HCT116 (cell line): ENCODE results near the gene ARL2BP. TPM values are rescaled to one million over a fixed set of nuclear protein-coding genes. Genes with fewer than 3 reads are reported as not detected.
"Not testable (repeated sequence)": the region's sequence is repeated elsewhere in the genome, so short reads cannot be mapped to it uniquely, and the experiment has no call there.

ENCODE experiments used
- ATAC-seq: fragments of 200-7000 bp; cut with Tn5 transposase; 2 replicates; pipeline ENCODE4 v1.9.1; 2020; ENCODE audit warnings: mild to moderate bottlenecking, moderate library complexity
- BruUV-seq: library from RNA; stranded (reverse); fragments of 400-500 nt; replicated peaks from 2 replicates; lab custom pipeline; 2021; lab: Mats Ljungman, UMichigan
- CTCF ChIA-PET: fragments of 300-600 bp; sonication (Branson Sonifier 250); formaldehyde crosslinking; loops from one replicate; lab custom pipeline; 2021; ENCODE audit warnings: antibody characterized with exemption; lab: Charles Lee
- POLR2A ChIA-PET: fragments of 300-600, 350-600 bp; sonication (Branson Sonifier 250); formaldehyde crosslinking; loops from one replicate; lab custom pipeline; 2021; ENCODE audit warnings: antibody characterized with exemption; lab: Charles Lee
- RAD21 ChIA-PET, 2 experiments: fragments of 300-600 bp; sonication (Branson Sonifier 250); formaldehyde crosslinking; loops; one replicate each; lab custom pipeline; 2023; ENCODE audit warnings: low total read pairs in 2 of 2; ENCODE audit not compliant: uncharacterized antibody in 2 of 2, unreplicated experiment in 2 of 2, low non-redundant PET in 1 of 2; lab: Charles Lee
- DNase-seq: peaks from one replicate; pipeline ENCODE4 v3.0.0-alpha.2; 2010; ENCODE audit warnings: low read depth, low spot score
- H2AFZ ChIP-seq: fragments of 200-600 bp; shearing (Covaris generic), sonication (generic); 2 replicates; pipeline ENCODE4 v1.6.1; 2017; ENCODE audit warnings: low read depth, mixed run types, mixed read lengths, antibody characterized with exemption, low read length; ENCODE audit not compliant: poor library complexity, severe bottlenecking
- H3K27ac ChIP-seq: 2 replicates; pipeline ENCODE4 v1.5.1; 2012; ENCODE audit warnings: low read depth, low read length
- H3K27me3 ChIP-seq: fragments of 200-600 bp; sonication (generic); 2 replicates; pipeline ENCODE4 v1.6.1; 2016; ENCODE audit warnings: mixed run types, low read length, mixed read lengths; ENCODE audit not compliant: insufficient read depth
- H3K36me3 ChIP-seq, 2 experiments: fragments of 200-500 bp in 1 of 2; fragments of 200-600 bp in 1 of 2; sonication (Bioruptor generic) in 1 of 2; sonication (generic) in 1 of 2; 2 replicates each; pipeline versions ENCODE4 v1.5.1 to v1.6.1; 2014 to 2016; ENCODE audit warnings: low read length in 2 of 2, inconsistent platforms in 1 of 2, mixed read lengths in 1 of 2, mixed run types in 1 of 2; ENCODE audit not compliant: insufficient read depth in 2 of 2, control insufficient read depth in 1 of 2
- H3K4me1 ChIP-seq, 2 experiments: fragments of 200-600 bp in 1 of 2; sonication (generic) in 1 of 2; 2 replicates each; pipeline versions ENCODE4 v1.5.1 to v1.6.1; 2012 to 2017; ENCODE audit warnings: low read length in 2 of 2, inconsistent platforms in 1 of 2, mild to moderate bottlenecking in 1 of 2, mixed read lengths in 1 of 2, mixed run types in 1 of 2, moderate library complexity in 1 of 2; ENCODE audit not compliant: insufficient read depth in 2 of 2, control insufficient read depth in 1 of 2
- H3K4me2 ChIP-seq: fragments of 200-600 bp; sonication (generic); 2 replicates; pipeline ENCODE4 v1.6.1; 2017; ENCODE audit warnings: mixed run types, low read length, mixed read lengths
- H3K4me3 ChIP-seq, 2 experiments: fragments of 200-600 bp in 1 of 2; sonication (generic) in 1 of 2; replicated peaks in 1 of 2; 2 replicates each; pipeline ENCODE4 v1.5.1; 2011 to 2016; ENCODE audit warnings: low read length in 2 of 2, control low read depth in 1 of 2, low read depth in 1 of 2, mild to moderate bottlenecking in 1 of 2, mixed read lengths in 1 of 2, mixed run types in 1 of 2
- H3K79me2 ChIP-seq: fragments of 200-600 bp; sonication (generic); 2 replicates; pipeline ENCODE4 v1.6.1; 2017; ENCODE audit warnings: mild to moderate bottlenecking, mixed run types, low read length, moderate library complexity, mixed read lengths; ENCODE audit not compliant: insufficient read depth
- H3K9ac ChIP-seq: fragments of 200-600 bp; sonication (generic); 2 replicates; pipeline ENCODE4 v1.6.1; 2016; ENCODE audit warnings: low read length, mixed read lengths
- H3K9me2 ChIP-seq: fragments of 200-600 bp; sonication (generic), shearing (Covaris generic); 2 replicates; pipeline ENCODE4 v1.6.1; 2017; ENCODE audit warnings: mixed run types, mild to moderate bottlenecking, moderate library complexity; ENCODE audit not compliant: insufficient read depth
- H3K9me3 ChIP-seq, 2 experiments: fragments of 200-500 bp in 1 of 2; fragments of 200-600 bp in 1 of 2; sonication (Bioruptor generic) in 1 of 2; sonication (generic) in 1 of 2; 2 replicates each; pipeline ENCODE4 v1.6.1; 2014 to 2017; ENCODE audit warnings: low read length in 2 of 2, mixed read lengths in 2 of 2, inconsistent platforms in 1 of 2, low read depth in 1 of 2, mild to moderate bottlenecking in 1 of 2, mixed run types in 1 of 2, moderate library complexity in 1 of 2; ENCODE audit not compliant: control insufficient read depth in 1 of 2, insufficient read depth in 1 of 2
- H4K20me1 ChIP-seq: fragments of 200-600 bp; sonication (generic), shearing (Covaris generic); 2 replicates; pipeline ENCODE4 v1.6.1; 2017; ENCODE audit warnings: mixed run types, mild to moderate bottlenecking, moderate library complexity; ENCODE audit not compliant: insufficient read depth
- EGR1 ChIP-seq: IDR thresholded peaks from 2 replicates; pipeline ENCODE4 v1.6.1; 2012; ENCODE audit warnings: low read depth
- FOSL1 ChIP-seq: IDR thresholded peaks from 2 replicates; pipeline ENCODE4 v1.6.1; 2012; ENCODE audit warnings: low read depth
- JUND ChIP-seq: IDR thresholded peaks from 2 replicates; pipeline ENCODE4 v1.6.1; 2012
- SIN3A ChIP-seq: IDR thresholded peaks from 2 replicates; pipeline ENCODE4 v1.6.1; 2012; ENCODE audit warnings: low read depth
- ZFX ChIP-seq: fragments of 450-650 bp; IDR thresholded peaks from 2 replicates; pipeline ENCODE4 v1.6.1; 2017
- intact Hi-C: fragments of 100-400 bp; cut with micrococcal nuclease; formaldehyde crosslinking; loops from 2 replicates; pipeline ENCODE4 v1.10.0; 2022
- total RNA-seq: library from RNA; stranded (reverse); gene quantifications from one replicate; pipeline ENCODE4 v1.2.1, GENCODE V29; 2021; ENCODE audit not compliant: unreplicated experiment
- TF ChIP-seq, protein P1 (sequence below): IDR thresholded peaks from 2 replicates; pipeline ENCODE4 v1.6.1; 2012; ENCODE audit warnings: low read depth
- TF ChIP-seq, protein P2 (sequence below), 3 experiments: fragments of 200-600 bp in 1 of 3; sonication (generic) in 1 of 3; IDR thresholded peaks in 2 of 3; conservative IDR thresholded peaks in 1 of 3; 2 replicates each; pipeline ENCODE4 v1.5.1; 2012 to 2017; ENCODE audit warnings: low read depth in 2 of 3, low read length in 2 of 3, antibody characterized with exemption in 1 of 3, borderline replicate concordance in 1 of 3, control low read depth in 1 of 3, mild to moderate bottlenecking in 1 of 3, mixed read lengths in 1 of 3, mixed run types in 1 of 3, moderate library complexity in 1 of 3; ENCODE audit not compliant: insufficient read depth in 1 of 3

ARL2BP gene
- total RNA-seq, 1 experiment from 2014 or later, result 28.8 TPM

- Histone ChIP-seq H3K79me2 (peaks cover 59% of the 10 kb centered on the region), H3K4me1 (peaks cover 15 to 24% of the 10 kb centered on the region in 2 experiments), H3K27me3 (no peaks in the 10 kb centered on the region), H4K20me1 (no peaks in the 10 kb centered on the region), H3K36me3 (no peaks in the 10 kb centered on the region), H3K9me3 (no peaks in the 10 kb centered on the region), H3K9ac (no peak overlapping the region), H3K9me2 (no peaks in the 10 kb centered on the region), H3K27ac (no peak overlapping the region), H3K4me3 (no peak overlapping the region), H2AFZ (no peak overlapping the region), H3K4me2 (no peak overlapping the region)
- intact Hi-C loops, result no loop called here
- BruUV-seq, result no TSS peak
- ChIA-PET RAD21 (no interaction called here), CTCF (interaction anchor here (1.4 kb wide), 1 partner anchor 11 kb away, joined by 3 read pairs; the partner anchor contains the start of genes PSME3IP1 and RSPRY1), POLR2A (no interaction called here)
- ATAC-seq, result no peak
- TF ChIP-seq SIN3A (no peak), FOSL1 (no peak), ZFX (no peak), JUND (no peak), EGR1 (no peak)
- TF ChIP-seq, protein P1, sequence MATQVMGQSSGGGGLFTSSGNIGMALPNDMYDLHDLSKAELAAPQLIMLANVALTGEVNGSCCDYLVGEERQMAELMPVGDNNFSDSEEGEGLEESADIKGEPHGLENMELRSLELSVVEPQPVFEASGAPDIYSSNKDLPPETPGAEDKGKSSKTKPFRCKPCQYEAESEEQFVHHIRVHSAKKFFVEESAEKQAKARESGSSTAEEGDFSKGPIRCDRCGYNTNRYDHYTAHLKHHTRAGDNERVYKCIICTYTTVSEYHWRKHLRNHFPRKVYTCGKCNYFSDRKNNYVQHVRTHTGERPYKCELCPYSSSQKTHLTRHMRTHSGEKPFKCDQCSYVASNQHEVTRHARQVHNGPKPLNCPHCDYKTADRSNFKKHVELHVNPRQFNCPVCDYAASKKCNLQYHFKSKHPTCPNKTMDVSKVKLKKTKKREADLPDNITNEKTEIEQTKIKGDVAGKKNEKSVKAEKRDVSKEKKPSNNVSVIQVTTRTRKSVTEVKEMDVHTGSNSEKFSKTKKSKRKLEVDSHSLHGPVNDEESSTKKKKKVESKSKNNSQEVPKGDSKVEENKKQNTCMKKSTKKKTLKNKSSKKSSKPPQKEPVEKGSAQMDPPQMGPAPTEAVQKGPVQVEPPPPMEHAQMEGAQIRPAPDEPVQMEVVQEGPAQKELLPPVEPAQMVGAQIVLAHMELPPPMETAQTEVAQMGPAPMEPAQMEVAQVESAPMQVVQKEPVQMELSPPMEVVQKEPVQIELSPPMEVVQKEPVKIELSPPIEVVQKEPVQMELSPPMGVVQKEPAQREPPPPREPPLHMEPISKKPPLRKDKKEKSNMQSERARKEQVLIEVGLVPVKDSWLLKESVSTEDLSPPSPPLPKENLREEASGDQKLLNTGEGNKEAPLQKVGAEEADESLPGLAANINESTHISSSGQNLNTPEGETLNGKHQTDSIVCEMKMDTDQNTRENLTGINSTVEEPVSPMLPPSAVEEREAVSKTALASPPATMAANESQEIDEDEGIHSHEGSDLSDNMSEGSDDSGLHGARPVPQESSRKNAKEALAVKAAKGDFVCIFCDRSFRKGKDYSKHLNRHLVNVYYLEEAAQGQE, result no peak
- TF ChIP-seq, protein P2, sequence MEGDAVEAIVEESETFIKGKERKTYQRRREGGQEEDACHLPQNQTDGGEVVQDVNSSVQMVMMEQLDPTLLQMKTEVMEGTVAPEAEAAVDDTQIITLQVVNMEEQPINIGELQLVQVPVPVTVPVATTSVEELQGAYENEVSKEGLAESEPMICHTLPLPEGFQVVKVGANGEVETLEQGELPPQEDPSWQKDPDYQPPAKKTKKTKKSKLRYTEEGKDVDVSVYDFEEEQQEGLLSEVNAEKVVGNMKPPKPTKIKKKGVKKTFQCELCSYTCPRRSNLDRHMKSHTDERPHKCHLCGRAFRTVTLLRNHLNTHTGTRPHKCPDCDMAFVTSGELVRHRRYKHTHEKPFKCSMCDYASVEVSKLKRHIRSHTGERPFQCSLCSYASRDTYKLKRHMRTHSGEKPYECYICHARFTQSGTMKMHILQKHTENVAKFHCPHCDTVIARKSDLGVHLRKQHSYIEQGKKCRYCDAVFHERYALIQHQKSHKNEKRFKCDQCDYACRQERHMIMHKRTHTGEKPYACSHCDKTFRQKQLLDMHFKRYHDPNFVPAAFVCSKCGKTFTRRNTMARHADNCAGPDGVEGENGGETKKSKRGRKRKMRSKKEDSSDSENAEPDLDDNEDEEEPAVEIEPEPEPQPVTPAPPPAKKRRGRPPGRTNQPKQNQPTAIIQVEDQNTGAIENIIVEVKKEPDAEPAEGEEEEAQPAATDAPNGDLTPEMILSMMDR (IDR thresholded peaks at IDR 0.05 in 2 of 3, conservative IDR thresholded peaks at IDR 0.05 in 1 of 3; ENCODE audit: borderline replicate concordance in 1 of 3, insufficient read depth in 1 of 3, low read depth in 2 of 3, low read length in 2 of 3), result no peak
- TF ChIP-seq, all 23 proteins: peak for 0
- no peak for DNase-seq
Measured at GRCh38 chr16:57196753-57197152, 48.3 kb upstream of the ARL2BP start.

DNA sequence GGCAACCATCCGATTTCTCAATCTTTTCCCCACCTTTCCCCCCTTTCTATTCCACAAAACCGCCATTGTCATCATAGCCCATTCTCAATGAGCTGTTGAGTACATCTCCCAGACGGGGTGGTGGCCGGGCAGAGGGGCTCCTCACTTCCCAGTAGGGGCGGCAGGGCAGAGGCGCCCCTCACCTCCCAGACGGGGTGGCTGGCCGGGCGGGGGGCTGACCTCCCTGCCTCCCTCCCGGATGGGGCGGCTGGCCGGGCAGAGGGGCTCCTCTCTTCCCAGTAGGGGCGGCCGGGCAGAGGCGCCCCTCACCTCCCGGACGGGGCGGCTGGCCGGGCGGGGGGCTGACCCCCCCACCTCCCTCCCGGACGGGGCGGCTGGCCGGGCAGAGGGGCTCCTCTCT lies 44.7 kb upstream of the ARL2BP start:
- ATAC-seq, H4K20me1 ChIP-seq, H3K9me2 ChIP-seq, POLR2A ChIA-PET, DNase-seq, CTCF ChIA-PET, H3K27ac ChIP-seq, H3K9me3 ChIP-seq, intact Hi-C loops, BruUV-seq, H3K4me2 ChIP-seq, H3K4me3 ChIP-seq, RAD21 ChIA-PET, H3K9ac ChIP-seq, H2AFZ ChIP-seq, H3K4me1 ChIP-seq, H3K27me3 ChIP-seq, H3K36me3 ChIP-seq: not testable (repeated sequence)
- H3K79me2 ChIP-seq, result peaks cover 29% of the 10 kb centered on the region

GRCh38 chr16:57200926-57201325 lies 44.1 kb upstream of the ARL2BP start:
- H4K20me1 ChIP-seq, POLR2A ChIA-PET, intact Hi-C loops, H3K9ac ChIP-seq, H3K4me2 ChIP-seq, RAD21 ChIA-PET, H3K27ac ChIP-seq, DNase-seq, BruUV-seq, H3K4me3 ChIP-seq, H3K9me3 ChIP-seq, H3K27me3 ChIP-seq, ATAC-seq, CTCF ChIA-PET, H2AFZ ChIP-seq, H3K4me1 ChIP-seq, H3K9me2 ChIP-seq: not testable (repeated sequence)
- Histone ChIP-seq H3K79me2 (peaks cover 24% of the 10 kb centered on the region), H3K36me3 (peaks cover 0 to 10% of the 10 kb centered on the region in 2 experiments; a peak in 2 of 4 replicates)
